Dendritic cell treated with granulocyte-macrophage colony-stimulating factor and Interleukin-4, amounts not matched to agents 40 ng/mL and 50 ng/mL, for 4 days (primary cell): ENCODE results near the gene AARS1.
"Not testable (repeated sequence)": the region's sequence is repeated elsewhere in the genome, so short reads cannot be mapped to it uniquely, and the experiment has no call there.

ENCODE experiments used
- H3K27ac Mint-ChIP-seq: one replicate; pipeline ENCODE4 v1.8.0; 2022; ENCODE audit warnings: mild to moderate bottlenecking, mixed read lengths
- H3K27me3 Mint-ChIP-seq: one replicate; pipeline ENCODE4 v1.8.0; 2022; ENCODE audit warnings: mild to moderate bottlenecking, mixed read lengths
- H3K36me3 Mint-ChIP-seq: one replicate; pipeline ENCODE4 v1.8.0; 2022; ENCODE audit warnings: low read depth, mixed read lengths
- H3K4me1 Mint-ChIP-seq: one replicate; pipeline ENCODE4 v1.8.0; 2022; ENCODE audit warnings: low read depth, mixed read lengths
- H3K4me3 Mint-ChIP-seq: one replicate; pipeline ENCODE4 v1.8.0; 2022; ENCODE audit warnings: mild to moderate bottlenecking, moderate library complexity, mixed read lengths
- H3K9me3 Mint-ChIP-seq: one replicate; pipeline ENCODE4 v1.8.0; 2022; ENCODE audit warnings: mixed read lengths
- intact Hi-C: fragments of 100-400 bp; cut with micrococcal nuclease; formaldehyde crosslinking; loops from one replicate; pipeline ENCODE4 v1.15.0; 2022

The AARS1 gene

DNA sequence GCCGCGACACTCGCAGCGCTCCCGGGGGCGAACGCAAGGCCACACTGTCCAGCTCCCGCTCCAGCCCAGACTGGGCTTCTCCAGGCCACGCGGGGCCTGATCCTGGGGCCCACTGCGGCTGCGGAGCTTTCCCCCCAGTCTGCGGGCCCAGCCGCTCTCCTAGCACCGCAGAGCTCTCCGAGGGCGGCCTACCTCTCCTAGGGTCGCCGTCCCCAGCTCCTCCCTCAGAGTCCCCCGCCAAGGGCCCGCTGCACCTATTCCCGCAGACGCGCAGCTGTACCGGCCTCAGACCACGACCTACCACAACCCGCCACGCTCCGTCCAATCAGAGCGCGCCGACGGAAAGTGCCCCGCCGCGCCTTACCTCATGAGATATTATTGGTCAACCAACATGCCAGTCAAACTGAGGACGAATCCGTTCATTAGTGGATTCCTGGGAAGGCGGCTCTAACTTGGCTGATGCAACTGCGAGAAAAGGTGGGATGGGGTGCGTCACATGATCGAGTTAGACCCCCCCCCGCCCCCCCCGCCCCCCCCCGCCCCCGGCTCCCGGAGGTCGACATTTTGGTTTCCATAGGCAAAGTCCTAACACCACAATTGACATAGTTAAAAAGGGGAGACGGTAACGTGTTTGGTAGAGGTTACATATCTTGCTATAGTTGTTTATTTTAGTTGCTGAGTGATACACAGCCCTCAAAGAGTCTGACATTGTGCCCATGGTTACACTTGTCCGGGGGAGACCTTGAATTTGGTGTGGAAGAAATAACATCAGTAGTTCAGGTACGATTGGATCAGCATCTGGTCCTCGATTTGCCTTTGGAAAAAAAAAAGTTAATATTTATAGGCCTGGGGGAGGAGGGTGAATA is at the start of gene AARS1:
Gene AARS1 (minus strand): TSS at position 278 of the 866 bp plus-strand sequence. CDS start 6,743 bp downstream, outside the sequence.
- intact Hi-C loops, result no loop called here
- H3K27me3 Mint-ChIP-seq, result no peaks in the 10 kb centered on the region
- H3K36me3 Mint-ChIP-seq, result peaks cover 19% of the 10 kb centered on the region
- H3K4me1 Mint-ChIP-seq, result peaks cover 7% of the 10 kb centered on the region
- peak within 1 kb of the TSS; percentile 91 for H3K4me3 Mint-ChIP-seq
- H3K27ac Mint-ChIP-seq, result peak within 1 kb of the TSS; percentile 97
- no peaks in the 10 kb centered on the region for H3K9me3 Mint-ChIP-seq

DNA sequence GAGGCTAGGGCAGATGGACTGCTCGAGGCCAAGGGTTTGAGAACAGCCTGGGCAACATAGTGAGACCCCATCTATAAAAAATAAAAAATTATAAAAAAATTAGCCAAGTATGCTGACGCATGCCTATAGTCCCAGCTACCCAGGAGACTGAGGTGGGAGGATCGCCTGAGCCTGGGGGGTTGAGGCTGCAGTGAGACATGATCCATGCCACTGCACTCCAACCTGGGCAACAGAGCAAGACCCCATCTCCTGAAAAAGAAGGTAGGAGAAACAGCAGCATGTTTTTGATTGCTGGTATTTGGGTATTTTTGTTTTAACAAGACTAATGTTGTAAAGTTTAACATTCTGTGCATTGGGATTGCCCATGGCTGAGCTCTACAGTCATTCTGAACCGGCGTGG is 48.5 kb upstream of the AARS1 start:
- H3K27ac Mint-ChIP-seq, result no peak overlapping the region
- intact Hi-C loops, result no loop called here

DNA sequence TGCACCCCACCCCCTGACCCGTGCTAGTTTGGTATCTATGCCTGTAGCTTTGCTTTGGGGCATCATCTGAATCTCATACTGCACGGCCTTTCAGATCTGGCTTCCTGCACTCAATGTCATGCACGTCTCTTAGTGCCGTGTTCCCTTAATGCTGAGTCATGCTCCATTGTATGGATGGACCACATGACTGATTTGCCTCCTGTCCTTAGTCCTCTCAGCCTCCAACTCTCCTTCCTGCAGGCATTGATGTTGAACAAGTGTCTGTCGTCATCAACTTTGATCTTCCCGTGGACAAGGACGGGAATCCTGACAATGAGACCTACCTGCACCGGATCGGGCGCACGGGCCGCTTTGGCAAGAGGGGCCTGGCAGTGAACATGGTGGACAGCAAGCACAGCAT is 43.4 kb upstream of the AARS1 start:
- peaks cover 76% of the 10 kb centered on the region for H3K36me3 Mint-ChIP-seq
- H3K4me1 Mint-ChIP-seq, H3K27ac Mint-ChIP-seq, H3K27me3 Mint-ChIP-seq, H3K4me3 Mint-ChIP-seq, H3K9me3 Mint-ChIP-seq: not testable (repeated sequence)
- intact Hi-C loops, result loop anchor here (5.0 kb wide), 1 partner anchor 320 kb away; no protein-coding TSS in a partner anchor

More for the DNA sequence above, 48.5 kb upstream of the AARS1 start:
- Mint-ChIP-seq H3K27me3 (no peaks in the 10 kb centered on the region), H3K36me3 (peaks cover 34% of the 10 kb centered on the region), H3K4me3 (no peak overlapping the region), H3K4me1 (no peaks in the 10 kb centered on the region), H3K9me3 (no peaks in the 10 kb centered on the region)

DNA sequence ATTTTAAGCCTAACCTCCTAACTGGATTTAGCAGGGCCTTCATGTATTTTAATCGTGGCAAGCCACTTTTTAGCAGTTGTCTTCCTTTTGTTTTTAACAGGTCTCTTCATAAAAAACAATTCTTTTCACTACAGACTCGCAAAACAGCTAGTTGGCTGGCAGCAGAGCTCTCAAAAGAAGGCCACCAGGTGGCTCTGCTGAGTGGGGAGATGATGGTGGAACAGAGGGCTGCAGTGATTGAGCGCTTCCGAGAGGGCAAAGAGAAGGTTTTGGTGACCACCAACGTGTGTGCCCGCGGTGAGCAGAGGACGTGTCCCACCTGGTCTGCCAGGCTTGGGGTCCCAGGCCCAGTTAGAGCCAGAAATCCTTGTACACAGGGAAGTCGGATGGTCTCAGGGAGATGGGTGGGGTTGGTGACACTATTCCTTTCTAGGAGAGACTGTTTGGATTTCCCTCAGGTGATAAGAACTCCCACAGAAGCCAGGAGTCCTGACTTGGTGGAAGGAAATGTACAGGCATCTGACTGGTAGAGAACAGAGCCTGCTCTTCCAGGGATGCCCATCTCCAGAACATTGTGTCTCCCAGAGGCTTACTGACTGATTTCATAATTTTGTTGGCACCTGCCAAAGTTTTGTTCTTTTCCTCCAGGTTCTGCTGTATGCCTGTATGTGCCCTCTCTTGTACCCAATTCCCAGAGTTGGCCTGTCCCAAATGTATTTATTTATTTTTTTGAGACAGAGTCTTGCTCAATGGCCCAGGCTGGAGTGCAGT is 42.5 kb upstream of the AARS1 start:
- no peaks in the 10 kb centered on the region for H3K9me3 Mint-ChIP-seq
- peaks cover 5% of the 10 kb centered on the region for H3K4me1 Mint-ChIP-seq
- H3K4me3 Mint-ChIP-seq, result no peak overlapping the region
- intact Hi-C loops, result loop anchor here (5.0 kb wide), 1 partner anchor 321 kb away; no protein-coding TSS in a partner anchor
- H3K27me3 Mint-ChIP-seq, result no peaks in the 10 kb centered on the region
- H3K27ac Mint-ChIP-seq, result no peak overlapping the region
- peaks cover 81% of the 10 kb centered on the region for H3K36me3 Mint-ChIP-seq

DNA sequence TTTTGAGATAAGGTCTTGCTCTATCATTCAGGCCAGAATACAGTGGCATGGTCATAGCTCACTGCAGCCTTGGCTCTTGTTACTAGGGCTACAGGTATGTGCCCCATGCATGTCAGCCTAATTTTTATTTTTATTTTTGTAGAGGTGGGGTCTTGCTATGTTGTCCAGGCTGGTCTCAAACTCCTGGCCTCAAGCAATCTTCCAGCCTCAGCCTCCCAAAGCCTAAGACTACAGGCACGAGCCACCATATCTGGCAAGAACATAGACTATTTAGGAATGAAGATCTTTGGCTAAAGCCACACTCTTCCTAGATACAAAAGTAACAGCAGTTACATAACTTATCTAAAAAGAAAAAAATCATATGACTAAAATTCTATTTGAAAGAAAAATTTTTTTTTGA is 41.8 kb upstream of the AARS1 start:
- no peaks in the 10 kb centered on the region for H3K27me3 Mint-ChIP-seq
- H3K9me3 Mint-ChIP-seq, result no peaks in the 10 kb centered on the region
- peaks cover 5% of the 10 kb centered on the region for H3K4me1 Mint-ChIP-seq
- intact Hi-C loops, result loop anchor here (5.0 kb wide), 1 partner anchor 321 kb away; no protein-coding TSS in a partner anchor
- no peak overlapping the region for H3K4me3 Mint-ChIP-seq
- peaks cover 82% of the 10 kb centered on the region for H3K36me3 Mint-ChIP-seq
- H3K27ac Mint-ChIP-seq, result no peak overlapping the region

DNA sequence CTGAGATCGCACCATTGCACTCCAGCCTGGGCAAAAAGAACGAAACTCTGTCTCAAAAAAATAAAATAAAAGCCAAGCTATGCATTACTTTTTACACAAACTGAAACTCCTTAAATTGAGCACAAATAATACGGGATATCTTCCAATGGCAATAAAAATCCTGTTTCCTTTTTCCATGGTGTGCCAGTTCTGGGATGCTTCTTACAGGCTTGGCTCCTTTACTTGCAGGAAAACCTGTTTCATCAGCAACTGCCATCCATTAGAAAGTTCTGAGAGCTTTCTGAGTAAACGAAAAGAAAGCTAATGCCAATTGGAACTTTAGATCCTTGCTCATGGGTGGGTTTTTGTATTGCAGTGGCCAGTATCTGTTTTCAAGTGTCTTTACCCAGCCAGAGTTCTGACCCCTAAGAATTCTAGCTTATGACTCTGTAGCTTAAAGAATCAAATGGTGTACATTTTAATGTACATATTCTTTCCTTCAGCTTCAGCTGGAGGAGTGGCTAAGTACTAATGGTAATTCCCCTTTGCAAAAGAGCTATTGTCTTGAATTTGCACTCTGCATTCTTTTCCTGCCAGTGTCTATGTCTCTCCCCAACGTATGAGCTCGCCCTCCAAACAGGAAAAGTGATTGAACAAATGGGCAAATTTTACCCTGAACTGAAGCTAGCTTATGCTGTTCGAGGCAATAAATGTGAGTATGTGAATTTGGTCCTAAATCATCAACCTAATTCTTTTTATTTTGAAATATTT is 35.9 kb upstream of the AARS1 start:
- peaks cover 84% of the 10 kb centered on the region for H3K36me3 Mint-ChIP-seq
- intact Hi-C loops, result no loop called here
- no peak overlapping the region for H3K4me3 Mint-ChIP-seq
- H3K27ac Mint-ChIP-seq, result no peak overlapping the region
- no peaks in the 10 kb centered on the region for H3K9me3 Mint-ChIP-seq
- no peaks in the 10 kb centered on the region for H3K27me3 Mint-ChIP-seq
- H3K4me1 Mint-ChIP-seq, result no peaks in the 10 kb centered on the region

DNA sequence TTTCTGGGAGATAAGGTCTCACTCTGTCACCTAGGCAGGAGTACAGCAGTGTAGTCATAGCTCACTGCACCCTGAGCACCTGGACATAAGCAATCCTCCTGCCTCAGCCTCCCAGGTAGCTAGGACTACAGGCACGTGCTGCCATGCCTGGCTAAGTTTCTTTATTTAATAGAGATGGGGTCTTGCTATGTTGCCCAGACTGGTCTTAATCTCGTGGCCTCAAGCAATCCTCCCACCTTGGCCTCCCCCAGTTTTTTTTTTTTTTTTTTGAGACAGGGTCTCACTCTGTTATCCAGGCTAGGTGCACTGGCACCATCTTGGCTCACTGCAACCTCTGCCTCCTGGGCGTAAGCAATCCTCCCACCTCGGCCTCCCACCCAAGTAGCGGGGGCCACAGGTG is 30.8 kb upstream of the AARS1 start:
- H3K27me3 Mint-ChIP-seq, result no peaks in the 10 kb centered on the region
- H3K27ac Mint-ChIP-seq, result no peak overlapping the region
- H3K36me3 Mint-ChIP-seq, result peaks cover 91% of the 10 kb centered on the region
- no peaks in the 10 kb centered on the region for H3K4me1 Mint-ChIP-seq
- H3K9me3 Mint-ChIP-seq, result no peaks in the 10 kb centered on the region
- intact Hi-C loops, result no loop called here
- no peak overlapping the region for H3K4me3 Mint-ChIP-seq

DNA sequence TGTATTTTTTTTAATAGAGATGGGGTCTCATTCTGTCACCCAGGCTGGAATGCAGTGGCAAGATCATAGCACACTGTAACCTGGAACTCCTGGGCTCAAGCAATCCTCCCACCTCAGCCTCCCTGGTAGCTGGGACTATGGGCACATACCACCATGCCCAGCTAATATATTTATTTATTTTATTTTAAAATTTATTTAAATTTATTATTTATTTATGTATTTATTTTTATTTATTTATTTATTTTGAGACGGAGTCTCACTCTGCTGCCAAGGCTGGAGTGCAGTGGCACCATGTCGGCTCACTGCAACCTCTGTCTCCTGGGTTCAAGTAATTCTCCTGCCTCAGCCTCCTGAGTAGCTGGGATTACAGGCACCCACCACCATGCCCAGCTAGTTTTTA is 18.4 kb upstream of the AARS1 start:
- H3K4me3 Mint-ChIP-seq, intact Hi-C loops: not testable (repeated sequence)
- H3K4me1 Mint-ChIP-seq, result peaks cover 15% of the 10 kb centered on the region

DNA sequence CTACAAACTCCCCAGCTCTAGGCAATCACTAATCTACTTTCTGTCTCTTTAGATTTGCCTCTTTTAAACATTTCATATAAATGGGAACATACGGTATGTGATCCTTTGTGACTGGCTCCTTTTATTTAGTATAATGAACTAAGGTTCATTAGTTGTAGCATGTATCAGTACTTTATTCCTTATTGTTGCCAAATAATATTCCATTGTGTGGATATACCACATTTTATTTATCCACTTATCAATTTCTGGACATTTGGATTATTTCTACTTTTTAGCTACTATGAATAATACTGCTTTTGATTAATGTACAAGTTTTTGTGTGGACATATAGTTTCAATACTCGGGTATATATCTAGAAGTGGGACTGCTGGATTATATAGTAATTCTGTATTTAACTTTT is 17.6 kb upstream of the AARS1 start:
- H3K4me3 Mint-ChIP-seq, result no peak overlapping the region
- H3K4me1 Mint-ChIP-seq, result peaks cover 15% of the 10 kb centered on the region
- peaks cover under 1% of the 10 kb centered on the region for H3K9me3 Mint-ChIP-seq
- intact Hi-C loops, result no loop called here
- H3K27me3 Mint-ChIP-seq, result no peaks in the 10 kb centered on the region
- H3K36me3 Mint-ChIP-seq, result peaks cover 27% of the 10 kb centered on the region
- H3K27ac Mint-ChIP-seq, result no peak overlapping the region

More for the DNA sequence above, 18.4 kb upstream of the AARS1 start:
- H3K27me3 Mint-ChIP-seq, H3K9me3 Mint-ChIP-seq, H3K27ac Mint-ChIP-seq: not testable (repeated sequence)
- peaks cover 33% of the 10 kb centered on the region for H3K36me3 Mint-ChIP-seq

DNA sequence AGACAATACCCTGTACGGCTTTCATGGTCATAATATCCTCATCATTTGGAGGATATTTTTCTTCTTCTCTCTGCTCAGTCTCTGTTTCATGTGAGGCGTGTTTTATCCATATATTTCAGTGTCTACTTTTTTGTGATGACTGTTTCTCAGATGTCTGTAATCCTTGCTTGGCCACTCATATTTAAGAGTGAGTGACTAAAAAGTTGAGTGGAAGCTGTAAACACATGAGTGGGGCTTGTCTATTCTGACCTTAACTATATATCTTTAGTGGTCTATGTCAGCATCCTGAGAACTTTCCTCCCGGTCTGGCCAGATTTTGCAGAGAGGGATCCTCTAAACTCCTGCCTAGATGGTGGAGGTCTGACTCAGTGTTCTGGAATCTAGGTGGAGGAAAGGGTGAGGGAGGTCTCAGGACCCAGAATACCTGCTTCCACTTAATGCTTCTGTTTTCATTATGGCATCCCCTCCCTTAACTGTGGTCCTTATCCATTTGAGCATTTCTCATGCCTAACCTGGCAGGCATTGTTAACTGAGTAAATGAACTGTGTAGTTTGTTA is 15.7 kb upstream of the AARS1 start:
- peaks cover 14% of the 10 kb centered on the region for H3K9me3 Mint-ChIP-seq
- H3K4me1 Mint-ChIP-seq, result peaks cover 33% of the 10 kb centered on the region
- H3K27ac Mint-ChIP-seq, result peak overlapping the region; percentile 59
- no peaks in the 10 kb centered on the region for H3K27me3 Mint-ChIP-seq
- peaks cover 37% of the 10 kb centered on the region for H3K36me3 Mint-ChIP-seq
- intact Hi-C loops, result no loop called here
- H3K4me3 Mint-ChIP-seq, result peak overlapping the region; percentile 35

DNA sequence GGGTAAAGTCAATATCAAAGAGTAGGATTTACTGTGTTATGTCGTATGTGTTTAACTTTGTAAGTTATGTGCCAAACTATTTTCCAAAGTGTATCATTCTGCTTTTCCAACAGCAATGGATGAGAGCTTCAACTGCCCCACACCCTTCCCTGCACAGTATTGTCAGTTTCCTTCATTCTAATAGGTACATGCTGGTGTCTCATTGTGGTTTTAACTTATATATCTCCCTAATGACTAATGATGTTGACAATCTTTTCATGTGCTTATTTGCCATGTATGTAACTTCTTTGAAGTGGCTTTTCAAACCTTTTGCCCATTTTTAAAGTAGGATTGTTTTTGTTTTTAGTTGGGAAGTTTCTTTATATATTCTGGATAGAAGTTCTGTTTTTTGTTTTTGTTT is 13.4 kb upstream of the AARS1 start:
- no peak overlapping the region for H3K4me3 Mint-ChIP-seq
- peaks cover 33% of the 10 kb centered on the region for H3K36me3 Mint-ChIP-seq
- intact Hi-C loops, result no loop called here
- H3K9me3 Mint-ChIP-seq, result peaks cover 14% of the 10 kb centered on the region
- no peak overlapping the region for H3K27ac Mint-ChIP-seq
- H3K27me3 Mint-ChIP-seq, result no peaks in the 10 kb centered on the region
- peaks cover 46% of the 10 kb centered on the region for H3K4me1 Mint-ChIP-seq

DNA sequence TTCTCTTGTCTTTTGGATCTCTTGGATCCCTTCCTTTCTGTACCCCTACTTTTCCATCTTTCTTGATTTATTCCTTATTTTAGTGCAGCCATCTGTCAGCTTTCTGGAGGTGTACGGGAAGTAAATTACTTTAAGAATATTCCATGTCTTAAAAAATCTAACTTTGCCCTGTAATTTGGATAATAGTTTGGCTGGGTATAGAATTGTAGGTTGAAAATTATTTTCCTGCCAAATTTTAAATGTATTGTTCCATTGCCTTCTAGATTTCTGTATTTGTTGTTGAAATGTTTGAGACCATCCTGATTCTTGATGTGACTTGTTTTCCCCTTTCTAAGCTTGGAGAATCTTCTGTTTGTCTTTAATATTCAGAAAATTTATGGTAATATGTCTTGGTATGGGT is 11.8 kb upstream of the AARS1 start:
- Mint-ChIP-seq H3K4me1 (peaks cover 46% of the 10 kb centered on the region), H3K4me3 (no peak overlapping the region), H3K9me3 (peaks cover 14% of the 10 kb centered on the region), H3K27ac (no peak overlapping the region), H3K27me3 (no peaks in the 10 kb centered on the region), H3K36me3 (peaks cover 33% of the 10 kb centered on the region)
- intact Hi-C loops, result no loop called here
